GM19467 (cell line): ENCODE measurements around the gene SBNO2.

Experiments
- ATAC-seq: cut with Tn5 transposase; IDR thresholded peaks from one replicate; pipeline ENCODE4 v1.9.1; 2021; ENCODE audit warnings: mild to moderate bottlenecking, moderate library complexity; ENCODE audit not compliant: unreplicated experiment

Gene SBNO2

DNA sequence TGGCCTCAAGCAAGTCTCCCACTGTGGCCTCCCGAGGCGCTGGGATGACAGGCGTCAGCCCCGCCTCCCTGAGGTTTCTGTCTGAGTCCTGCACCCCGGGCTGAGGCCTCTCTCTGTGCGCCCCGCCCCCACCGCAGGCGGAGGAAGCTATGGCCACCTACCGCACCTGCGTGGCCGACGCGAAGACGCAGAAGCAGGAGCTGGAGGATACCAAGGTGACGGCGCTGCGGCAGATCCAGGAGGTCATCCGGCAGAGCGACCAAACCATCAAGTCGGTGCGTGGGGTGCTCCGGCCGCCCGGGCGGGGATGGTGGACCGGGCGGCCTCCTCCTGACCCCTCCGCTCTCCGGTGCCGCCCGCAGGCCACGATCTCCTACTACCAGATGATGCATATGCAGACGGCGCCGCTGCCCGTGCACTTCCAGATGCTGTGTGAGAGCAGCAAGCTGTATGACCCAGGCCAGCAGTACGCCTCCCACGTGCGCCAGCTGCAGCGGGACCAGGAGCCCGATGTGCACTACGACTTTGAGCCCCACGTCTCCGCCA is 94.4 kb downstream of the SBNO2 start:
- no peak for ATAC-seq

DNA sequence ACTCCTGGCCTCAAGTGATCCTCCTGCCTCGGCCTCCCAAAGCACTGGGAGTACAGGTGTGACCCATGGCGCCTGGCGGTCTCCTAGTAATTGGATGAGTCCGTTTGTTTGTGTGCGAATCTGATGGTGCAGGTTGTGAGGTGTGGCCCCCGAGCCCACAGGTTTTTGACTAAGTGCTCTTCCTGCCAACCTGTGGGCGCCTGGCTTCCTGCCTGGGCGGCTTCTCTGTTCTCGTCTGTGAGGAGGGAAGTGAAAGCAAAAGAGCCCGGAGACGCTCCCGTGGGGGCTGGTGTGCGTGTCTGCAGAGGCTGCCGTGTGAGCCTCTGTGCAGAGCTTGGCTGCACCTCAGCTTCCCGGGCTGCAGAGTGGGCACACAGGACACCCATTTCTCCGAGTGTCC is 97.1 kb downstream of the SBNO2 start:
- ATAC-seq = peak; percentile 55

- no peak for ATAC-seq
These were observed 98.1 kb downstream of the SBNO2 start for GRCh38 chr19:1076046-1076386.

DNA sequence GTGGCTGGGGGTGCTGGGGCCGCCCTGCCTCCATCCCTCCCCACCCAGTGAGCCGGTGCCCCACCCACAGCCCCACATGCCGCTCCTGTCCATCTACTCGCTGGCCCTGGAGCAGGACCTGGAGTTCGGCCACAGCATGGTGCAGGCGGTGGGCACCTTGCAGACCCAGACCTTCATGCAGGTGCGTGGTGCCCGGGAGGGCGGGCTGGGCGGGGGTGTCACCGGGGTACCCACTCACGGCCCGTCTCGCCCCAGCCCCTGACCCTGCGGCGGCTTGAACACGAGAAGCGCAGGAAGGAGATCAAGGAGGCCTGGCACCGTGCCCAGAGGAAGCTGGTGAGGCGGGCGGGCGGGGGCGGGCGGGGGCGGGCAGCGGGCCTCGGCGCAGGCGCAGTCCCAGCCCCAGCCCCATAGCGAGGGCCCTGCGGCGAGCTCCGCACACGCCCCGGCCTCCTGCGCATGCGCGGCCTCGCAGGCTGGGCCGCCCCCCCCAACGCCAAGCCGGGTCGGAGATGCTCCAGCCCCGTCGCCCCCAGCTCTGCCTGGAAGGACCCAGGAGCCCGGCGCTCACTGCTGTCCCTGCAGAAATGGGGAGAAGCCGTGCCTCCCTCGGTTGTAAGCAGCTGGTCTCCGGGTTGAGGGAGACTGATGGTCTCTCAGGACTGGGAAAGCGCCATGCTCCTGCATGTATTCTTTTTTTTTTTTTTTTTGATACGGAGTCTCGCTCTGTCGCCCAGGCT is 99.4 kb downstream of the SBNO2 start:
- ATAC-seq = no peak

DNA sequence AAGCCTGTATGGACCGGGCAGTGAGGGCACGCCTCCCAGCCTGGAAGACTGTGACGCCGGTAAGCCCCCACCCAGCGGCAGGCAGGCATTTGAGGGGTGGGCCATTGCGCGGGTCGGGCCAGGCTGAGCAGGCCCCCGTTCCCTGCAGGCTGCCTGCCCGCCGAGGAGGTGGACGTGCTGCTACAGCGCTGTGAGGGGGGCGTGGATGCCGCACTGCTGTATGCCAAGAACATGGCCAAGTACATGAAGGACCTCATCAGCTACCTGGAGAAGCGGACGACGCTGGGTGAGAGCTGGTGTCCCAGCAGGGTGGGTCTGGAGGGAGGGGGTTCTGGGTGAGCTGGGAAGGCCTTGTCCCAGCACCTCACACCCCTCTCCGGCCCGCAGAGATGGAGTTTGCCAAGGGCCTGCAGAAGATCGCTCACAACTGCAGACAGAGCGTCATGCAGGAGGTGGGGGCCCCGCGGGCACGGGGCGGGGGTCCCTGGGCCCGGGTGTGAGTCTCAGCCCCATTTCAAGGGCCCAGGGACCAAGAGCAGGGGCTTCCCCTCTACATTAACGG is 100.0 kb downstream of the SBNO2 start:
- ATAC-seq = no peak

- ATAC-seq = no peak
These were observed 100.8 kb downstream of the SBNO2 start for GRCh38 chr19:1073063-1073955.

GRCh38 chr19:1072371-1073015 is 101.6 kb downstream of the SBNO2 start:
- ATAC-seq = no peak

DNA sequence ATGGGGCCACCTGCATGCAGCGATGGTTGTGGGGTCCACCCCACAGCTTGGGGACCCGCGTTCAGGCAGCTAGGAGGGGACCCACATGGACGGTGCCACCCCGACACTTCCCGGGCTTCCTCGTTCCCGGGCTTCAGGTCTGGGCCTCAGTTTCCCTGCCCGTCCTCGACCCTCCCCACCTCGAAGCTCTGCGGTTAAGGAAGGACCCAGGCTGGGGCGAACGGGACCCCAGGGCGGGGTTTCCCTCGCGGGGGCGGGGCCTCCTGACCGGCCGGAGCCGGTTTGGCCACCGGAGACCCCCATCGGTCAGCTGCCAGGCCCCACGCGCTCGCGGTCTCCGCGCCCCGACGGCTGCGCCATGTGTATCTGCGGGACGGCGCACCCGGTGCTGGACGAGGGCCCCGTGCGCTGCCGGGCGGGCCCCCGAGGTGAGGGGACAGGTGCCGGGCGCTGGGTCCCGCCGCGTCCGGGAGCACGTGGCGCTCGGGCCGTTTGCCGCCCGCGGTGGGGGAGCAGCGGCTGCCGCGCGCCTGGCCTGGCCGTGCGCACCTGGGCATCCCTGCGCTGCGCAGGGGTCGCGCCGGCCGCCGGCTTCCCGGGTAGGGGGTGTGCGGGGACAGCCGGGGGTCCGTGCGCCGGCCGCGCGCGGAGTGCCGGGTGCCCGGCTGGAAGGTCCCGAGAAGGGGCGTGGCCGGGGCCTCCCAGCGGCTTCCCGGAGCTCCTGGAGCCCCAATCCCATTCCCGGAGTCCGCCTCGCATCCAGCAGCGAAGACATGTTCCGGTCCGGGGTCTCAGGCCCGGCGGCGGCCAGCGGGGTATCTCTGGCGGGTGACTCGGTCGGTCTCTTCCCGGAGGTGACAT is 102.9 kb downstream of the SBNO2 start:
- ATAC-seq = no peak

DNA sequence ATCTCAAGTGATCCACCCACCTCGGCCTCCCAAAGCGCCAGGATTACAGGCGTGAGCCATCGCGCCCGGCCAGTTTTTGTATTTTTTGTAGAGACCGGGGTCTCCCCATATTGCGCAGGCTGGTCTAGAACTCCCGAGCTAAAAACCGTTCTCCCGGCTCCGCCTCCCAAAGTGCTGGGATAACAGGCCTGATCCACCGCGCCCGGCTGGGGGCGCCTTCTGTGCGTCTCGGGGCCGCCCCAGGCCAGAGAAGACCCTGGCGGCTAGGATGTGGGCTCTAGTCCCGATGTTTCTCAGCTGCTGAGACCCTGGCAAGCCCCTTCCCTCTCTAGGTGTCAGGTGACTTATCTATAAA is 103.5 kb downstream of the SBNO2 start:
- no peak for ATAC-seq

DNA sequence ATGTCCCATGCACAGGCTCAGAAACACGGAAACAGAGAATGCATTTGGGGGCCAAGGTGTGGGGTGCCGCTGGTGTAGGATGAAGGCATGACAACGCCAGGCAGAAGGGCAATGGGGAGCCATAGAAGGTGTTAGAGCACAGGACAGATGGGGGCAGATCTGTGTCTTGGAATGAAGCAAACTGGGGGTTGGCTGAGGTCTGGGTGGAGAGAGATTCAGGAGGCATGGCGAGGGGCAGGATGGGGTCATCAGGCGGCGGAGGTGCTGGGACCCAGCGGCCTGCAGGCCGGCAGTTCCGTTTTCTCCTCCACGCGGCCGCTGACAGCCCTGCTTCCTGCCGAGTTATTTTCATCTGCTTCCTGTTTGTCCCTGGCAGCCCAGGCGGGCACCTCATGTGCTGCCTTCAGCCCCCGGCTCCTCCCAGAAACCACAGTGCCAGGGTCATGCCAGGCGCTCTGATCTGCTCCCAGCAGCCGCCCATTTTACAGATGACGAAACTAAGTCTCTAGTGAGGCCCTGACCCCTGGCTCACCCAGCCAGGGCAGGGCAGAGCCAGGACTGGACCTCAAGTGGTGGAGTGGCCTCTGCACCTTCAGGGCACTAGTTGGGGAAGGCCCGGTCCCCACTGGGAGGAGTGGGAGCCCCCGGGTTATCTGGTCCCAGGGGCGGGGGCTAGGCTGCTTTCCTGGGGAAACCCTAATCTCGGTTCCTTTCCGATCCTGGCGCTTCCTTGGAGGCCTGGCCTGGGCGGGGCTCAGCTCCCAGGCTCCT is 104.9 kb downstream of the SBNO2 start:
- ATAC-seq = no peak

GRCh38 chr19:1068009-1069001 is 105.8 kb downstream of the SBNO2 start:
- no peak for ATAC-seq

GRCh38 chr19:1067341-1067957 is 106.6 kb downstream of the SBNO2 start:
- ATAC-seq = peak; percentile 6

GRCh38 chr19:1066748-1067340 is 107.2 kb downstream of the SBNO2 start, which contains the start of gene ARHGAP45:
Gene ARHGAP45, plus strand, starts transcription at chr19:1067167. Its CDS starts 239 bp downstream, at chr19:1067406.
- peak; percentile 29 for ATAC-seq

- ATAC-seq = no peak
These were observed 107.8 kb downstream of the SBNO2 start for GRCh38 chr19:1066251-1066747.

GRCh38 chr19:1065606-1066109 is 108.4 kb downstream of the SBNO2 start:
- ATAC-seq = no peak

- no peak for ATAC-seq
These were observed 109.1 kb downstream of the SBNO2 start for GRCh38 chr19:1064661-1065605.
